Right cardiac atrium (tissue), 5 donors: Measurements from ENCODE around the gene RETREG3. TPM values are rescaled to one million over a fixed set of nuclear protein-coding genes. Genes with fewer than 3 reads are reported as not detected.
"Not testable (repeated sequence)": the region's sequence is repeated elsewhere in the genome, so short reads cannot be mapped to it uniquely, and the experiment has no call there.

ENCODE experiments used
- ATAC-seq, 2 donors: fragments of 200-7000 bp; cut with Tn5 transposase; one replicate each; pipeline versions ENCODE4 v1.8.0 to v1.9.1; 2020; ENCODE audit warnings: moderate library complexity in 2 of 2, mild to moderate bottlenecking in 1 of 2
- DNase-seq, 3 donors: peaks; one replicate each; pipeline ENCODE4 v3.0.0-alpha.2; 2020
- H3K27ac ChIP-seq: one replicate; pipeline ENCODE4 v1.5.1; 2013; ENCODE audit warnings: mild to moderate bottlenecking, low read length, control low read depth, moderate library complexity
- H3K27me3 ChIP-seq: one replicate; pipeline ENCODE4 v1.6.1; 2013; ENCODE audit not compliant: control insufficient read depth, insufficient read depth
- H3K4me1 ChIP-seq: one replicate; pipeline ENCODE4 v1.6.1; 2013; ENCODE audit warnings: low read length; ENCODE audit not compliant: control insufficient read depth, insufficient read depth
- H3K4me3 ChIP-seq: one replicate; pipeline ENCODE4 v1.5.1; 2013; ENCODE audit warnings: low read length, control low read depth
- H3K9me3 ChIP-seq: one replicate; pipeline ENCODE4 v1.6.1; 2013; ENCODE audit warnings: low read length; ENCODE audit not compliant: control insufficient read depth
- WGBS: extraction: QIAGEN DNeasy Blood & Tissue Kit; methylation state at CpG from one replicate; pipeline ENCODE4 v1.1.7; 2013; 5-methylcytosine and 5-hydroxymethylcytosine counted together
- intact Hi-C, 4 donors: fragments of 100-400 bp; cut with DNase I; formaldehyde crosslinking; loops; one replicate each; pipeline versions ENCODE4 v1.11.0 to v1.14.0; 2022 to 2023
- polyA plus RNA-seq: library from polyadenylated mRNA; stranded (reverse); fragments of 200-250 nt; gene quantifications from one replicate; pipeline ENCODE4 v1.2.3, GENCODE V29; 2013
- total RNA-seq, 4 donors: library from RNA; stranded (reverse); fragmentation: NEBNext Ultra II Directional; extraction: Animal tissue kit (Norgen Biotek cat#: 25700); gene quantifications; one replicate each; pipeline ENCODE4 v1.2.1, GENCODE V29; 2021
- donor health status: healthy with polysubstance abuse.
- donor health status: DM: no; HTN: yes; CAD: no.
- donor health status: DM: no; HTN: no; CAD: no.
- donor health status: DM: no; HTN: yes; CAD: no; lungs with severe emphysema.
- donor health status: DM: yes; HTN: yes; CAD: no.

RETREG3 gene
- total and polyA plus RNA-seq, 5 donors = 13.0 to 27.0 (median 24.9) TPM

DNA sequence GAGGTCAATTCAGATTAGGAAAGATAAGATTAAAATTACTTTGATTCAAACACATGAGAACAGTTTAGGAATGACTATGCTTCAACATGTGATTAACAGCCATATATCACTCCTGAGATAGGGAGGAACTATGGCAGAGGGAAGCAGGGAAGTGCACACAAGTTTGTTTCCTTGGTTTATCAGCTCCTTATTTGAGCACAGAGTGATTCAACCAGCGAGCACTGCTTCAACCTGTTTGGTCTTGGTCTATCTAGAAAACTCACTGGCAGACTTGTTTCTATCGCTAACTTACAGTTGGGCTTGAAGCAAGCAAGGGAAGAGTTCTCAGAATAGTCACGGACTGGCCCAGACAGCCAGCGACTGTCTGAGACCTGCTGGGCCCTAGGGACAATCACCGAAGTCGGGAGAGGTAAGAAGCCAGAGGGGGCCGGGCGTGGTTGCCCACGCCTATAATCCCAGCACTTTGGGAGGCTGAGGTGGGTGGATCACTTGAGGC is 23.8 kb upstream of the RETREG3 start:
- no peak overlapping the region for H3K4me3 ChIP-seq
- no peaks in the 10 kb centered on the region for H3K27me3 ChIP-seq
- H3K27ac ChIP-seq = no peak overlapping the region
- intact Hi-C loops = no loop called here
- WGBS = 73% methylated on average over 9 of the region's 9 CpGs
- DNase-seq = no peak
- H3K9me3 ChIP-seq = no peaks in the 10 kb centered on the region
- no peaks in the 10 kb centered on the region for H3K4me1 ChIP-seq
- no peak for ATAC-seq

DNA sequence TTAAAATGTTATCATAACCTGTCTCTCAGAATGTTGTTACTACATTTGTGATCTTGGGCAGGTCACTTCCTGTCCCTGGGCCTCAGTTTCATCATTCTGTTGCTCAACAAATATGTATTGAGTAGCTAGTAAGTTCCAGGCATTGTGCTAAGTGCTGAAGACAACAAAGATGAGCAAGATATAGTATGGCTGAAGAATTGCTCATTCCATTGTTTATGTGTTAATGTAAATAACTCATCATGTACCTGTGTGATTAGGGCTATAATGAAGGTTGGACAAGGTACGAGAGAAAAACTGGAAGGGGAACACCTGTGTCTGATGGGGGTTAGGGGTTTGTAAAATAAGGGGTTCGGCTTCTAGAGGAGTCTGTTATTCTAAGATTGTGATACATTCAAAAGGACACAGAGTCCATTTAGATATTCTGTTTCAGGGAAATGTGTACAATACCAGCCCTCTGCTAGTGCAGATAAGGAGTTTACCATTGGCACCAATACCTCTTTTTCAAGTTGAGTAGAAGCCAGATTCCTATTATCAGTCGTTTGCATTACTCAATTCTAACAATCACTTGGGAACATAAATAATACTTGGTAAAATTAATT is 20.3 kb upstream of the RETREG3 start:
- Histone ChIP-seq H3K4me3 (no peak overlapping the region), H3K27me3 (no peaks in the 10 kb centered on the region), H3K4me1 (no peaks in the 10 kb centered on the region), H3K9me3 (no peaks in the 10 kb centered on the region), H3K27ac (no peak overlapping the region)
- ATAC-seq (no peak), DNase-seq (no peak)
- 67% methylated on average over 3 of the region's 3 CpGs for WGBS
- intact Hi-C loops = no loop called here

DNA sequence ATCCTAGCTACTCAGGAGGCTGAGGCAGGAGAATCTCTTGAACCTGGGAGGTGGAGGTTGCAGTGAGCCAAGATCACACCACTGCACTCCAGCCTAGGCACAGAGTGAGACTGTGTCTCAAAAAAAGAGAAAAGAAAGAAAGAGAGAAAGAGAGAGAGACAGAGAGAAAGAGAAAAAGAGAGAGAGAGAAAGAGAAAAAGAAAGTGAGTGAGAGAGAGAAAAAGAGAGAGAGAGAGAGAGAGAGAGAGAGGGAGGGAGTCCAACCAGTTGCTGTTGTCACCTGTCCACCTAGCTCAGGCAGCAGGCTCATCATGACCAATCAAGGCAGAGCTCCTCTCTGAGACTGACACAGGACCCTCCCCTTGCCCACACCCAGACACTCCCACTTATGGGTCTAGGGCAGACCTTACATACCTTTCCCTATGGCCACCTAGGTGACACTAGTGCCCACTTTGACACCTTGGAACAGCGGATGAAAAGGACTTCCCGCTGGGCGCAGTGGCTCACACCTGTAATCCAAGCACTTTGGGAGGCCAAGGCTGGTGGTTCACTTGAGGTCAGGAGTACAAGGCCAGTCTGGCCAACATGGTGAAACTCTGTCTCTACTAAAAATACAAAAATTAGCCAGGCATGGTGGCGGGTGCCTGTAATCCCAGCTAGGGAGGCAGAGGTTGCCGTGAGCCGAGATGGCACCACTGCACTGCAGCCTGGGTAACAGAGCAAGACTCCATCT is 18.0 kb upstream of the RETREG3 start:
- 93% methylated on average over 6 of the region's 6 CpGs for WGBS
- H3K27ac ChIP-seq, ATAC-seq, DNase-seq, H3K9me3 ChIP-seq, H3K4me3 ChIP-seq, intact Hi-C loops, H3K27me3 ChIP-seq, H3K4me1 ChIP-seq: not testable (repeated sequence)

DNA sequence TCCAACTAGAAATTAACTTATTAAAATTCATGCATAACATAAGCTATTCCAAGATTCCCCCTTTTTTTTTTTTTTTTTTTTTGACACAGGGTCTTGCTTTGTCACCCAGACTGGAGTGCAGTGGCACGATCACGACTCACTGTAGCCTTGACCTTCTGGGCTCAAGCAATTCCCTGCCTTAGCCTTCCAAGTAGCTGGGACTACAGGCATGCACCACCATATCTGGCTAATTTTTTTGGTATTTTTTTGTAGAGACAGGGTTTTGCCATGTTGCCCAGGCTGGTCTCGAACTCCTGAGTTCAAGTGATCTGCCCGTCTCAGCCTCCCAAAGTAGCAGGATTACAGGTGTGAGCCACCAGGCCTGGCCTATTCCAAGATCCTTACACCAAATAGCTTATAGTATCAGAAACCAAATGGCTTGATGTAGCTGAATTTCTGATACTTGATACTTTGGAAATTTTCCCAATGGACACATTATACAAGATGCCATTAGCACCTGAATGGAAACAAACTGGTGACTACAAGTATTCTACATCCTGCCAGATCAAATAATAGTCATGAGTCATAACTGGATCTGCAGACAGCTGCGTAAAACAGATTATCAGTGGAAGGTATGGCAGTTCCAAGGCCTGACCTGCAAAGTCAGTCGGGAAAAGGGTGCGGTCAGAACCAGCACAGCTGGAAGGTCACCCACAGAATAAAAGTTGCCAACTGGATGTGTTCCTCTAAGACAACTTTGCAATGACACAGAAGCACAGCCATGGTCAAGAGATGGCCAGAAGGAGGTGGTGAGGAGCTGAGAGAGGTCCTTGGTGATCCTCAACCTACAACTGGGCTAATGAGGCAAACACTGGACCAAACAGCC is 14.8 kb upstream of the RETREG3 start:
- 80% methylated on average over 7 of the region's 7 CpGs for WGBS
- Histone ChIP-seq H3K4me1 (no peaks in the 10 kb centered on the region), H3K4me3 (no peak overlapping the region), H3K9me3 (no peaks in the 10 kb centered on the region), H3K27ac (no peak overlapping the region), H3K27me3 (no peaks in the 10 kb centered on the region)
- DNase-seq (peak in 1 of 3 donors; percentile 16), ATAC-seq (peak; percentile 43 to 75)
- intact Hi-C loops = no loop called here

DNA sequence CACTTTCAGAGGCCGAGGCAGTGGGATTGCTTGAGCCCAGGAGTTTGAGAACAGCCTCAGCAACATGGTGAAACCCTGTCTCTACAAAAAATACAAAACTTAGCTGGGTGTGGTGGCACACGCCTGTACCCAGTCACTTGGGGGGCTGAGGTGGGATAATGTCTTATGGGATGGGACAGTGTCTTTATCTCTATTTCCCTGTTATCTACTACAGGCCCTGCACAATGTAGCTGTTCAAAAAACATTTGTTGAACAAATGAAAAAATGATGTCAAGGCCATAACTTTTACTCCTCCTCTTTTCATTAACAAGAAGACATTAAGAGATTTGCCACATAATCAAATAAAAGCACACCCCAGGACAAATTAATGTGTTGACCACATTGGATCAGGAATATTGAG is 14.1 kb upstream of the RETREG3 start:
- H3K4me1 ChIP-seq = no peaks in the 10 kb centered on the region
- no peak for ATAC-seq
- WGBS = 84% methylated on average over 2 of the region's 2 CpGs
- no peaks in the 10 kb centered on the region for H3K9me3 ChIP-seq
- intact Hi-C loops = no loop called here
- H3K4me3 ChIP-seq = no peak overlapping the region
- no peak for DNase-seq
- no peaks in the 10 kb centered on the region for H3K27me3 ChIP-seq
- H3K27ac ChIP-seq = no peak overlapping the region

DNA sequence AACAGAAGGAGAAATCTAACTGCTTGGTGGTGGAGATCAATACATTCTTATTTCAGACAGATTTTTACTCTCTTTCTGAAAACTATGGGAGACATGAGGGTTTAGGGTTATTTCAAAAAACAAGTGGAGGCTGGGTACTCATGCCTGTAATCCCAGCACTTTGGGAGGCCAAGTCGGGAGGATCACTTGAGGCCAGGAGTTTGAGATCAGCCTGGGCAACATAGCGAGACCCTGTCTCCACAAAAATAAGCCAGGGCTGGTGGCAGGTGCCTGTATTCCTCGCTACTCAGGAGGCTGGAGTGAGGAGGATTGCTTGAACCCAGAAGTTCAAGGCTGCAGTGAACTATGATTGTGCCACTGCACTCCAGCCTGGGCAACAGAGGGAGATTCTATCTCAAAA is 12.8 kb upstream of the RETREG3 start:
- H3K9me3 ChIP-seq, H3K4me3 ChIP-seq, intact Hi-C loops, H3K27ac ChIP-seq, H3K27me3 ChIP-seq, ATAC-seq, H3K4me1 ChIP-seq: not testable (repeated sequence)
- DNase-seq = peak in 1 of 3 donors; percentile 2
- 90% methylated on average over 3 of the region's 3 CpGs for whole genome bisulfite sequencing

DNA sequence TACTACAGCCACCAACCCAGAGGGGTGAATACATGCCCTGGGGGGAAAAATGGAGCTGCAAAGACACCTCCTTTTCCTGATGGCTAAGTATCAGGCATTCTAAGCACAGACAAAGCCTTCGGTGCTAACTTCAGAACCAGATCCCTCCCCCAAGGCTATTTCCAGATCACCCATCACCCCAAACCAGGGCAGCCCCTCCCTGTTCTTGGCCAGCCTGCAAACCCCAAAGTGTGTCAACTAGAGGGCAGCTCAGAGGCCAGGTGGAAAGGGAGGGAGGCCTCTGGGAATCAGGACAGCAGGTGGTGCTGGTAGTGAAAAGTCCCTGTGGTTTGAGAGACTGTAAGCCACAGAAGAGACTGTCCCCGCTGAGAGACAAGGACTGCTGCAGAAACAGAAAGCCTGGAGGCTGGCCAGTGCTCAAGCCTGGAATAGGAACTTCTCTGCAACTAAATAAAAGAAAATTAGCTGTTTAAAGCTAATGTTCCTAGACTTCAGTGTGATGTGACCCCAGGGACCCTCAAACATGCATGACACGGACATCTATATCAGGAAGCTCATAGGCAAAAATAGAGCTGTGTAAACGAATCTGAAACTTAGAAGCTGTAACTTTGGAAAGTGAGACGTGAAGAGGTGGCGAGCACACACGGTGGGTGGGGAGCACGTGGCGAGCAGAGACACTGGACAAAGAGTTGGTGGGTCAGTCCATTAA is 9.4 kb upstream of the RETREG3 start:
- H3K4me1 ChIP-seq = peaks cover 5% of the 10 kb centered on the region
- DNase-seq = peak; percentile 22 to 74 (median 60)
- intact Hi-C loops = loop anchor here in 1 of 4 donors (5.0 kb wide), 1 partner anchor 34 kb away; no protein-coding TSS in a partner anchor
- no peaks in the 10 kb centered on the region for H3K27me3 ChIP-seq
- H3K9me3 ChIP-seq = no peaks in the 10 kb centered on the region
- peak; percentile 69 to 88 for ATAC-seq
- H3K27ac ChIP-seq = peak overlapping the region; percentile 38
- WGBS = 21% methylated on average over 9 of the region's 9 CpGs
- no peak overlapping the region for H3K4me3 ChIP-seq

DNA sequence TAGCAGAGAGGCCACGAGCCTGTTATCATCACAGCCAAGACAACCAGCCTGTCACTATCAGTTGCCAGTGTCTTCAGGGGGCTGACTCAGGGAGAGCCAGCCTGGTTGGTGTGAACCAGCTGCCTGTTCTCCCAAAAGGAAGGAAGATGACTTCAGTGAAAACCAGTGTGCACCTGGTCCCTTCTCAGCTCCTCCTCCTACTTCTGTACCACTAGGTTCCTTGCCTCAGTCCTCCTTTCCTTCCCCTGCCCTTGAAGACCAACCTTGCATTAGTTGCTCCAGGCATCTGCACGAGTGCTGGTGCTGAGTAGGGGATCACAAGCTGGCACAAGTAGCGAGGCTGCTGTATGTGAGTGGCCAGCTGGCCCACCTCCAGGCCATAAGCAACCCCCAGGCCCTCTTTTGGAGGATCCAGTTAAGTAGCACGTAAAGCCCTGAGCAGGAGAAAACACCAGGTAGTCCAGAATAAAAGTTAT is 8.8 kb upstream of the RETREG3 start:
- intact Hi-C loops = loop anchor here in 1 of 4 donors (5.0 kb wide), 1 partner anchor 34 kb away; no protein-coding TSS in a partner anchor
- WGBS = 39% methylated on average over 4 of the region's 4 CpGs

DNA sequence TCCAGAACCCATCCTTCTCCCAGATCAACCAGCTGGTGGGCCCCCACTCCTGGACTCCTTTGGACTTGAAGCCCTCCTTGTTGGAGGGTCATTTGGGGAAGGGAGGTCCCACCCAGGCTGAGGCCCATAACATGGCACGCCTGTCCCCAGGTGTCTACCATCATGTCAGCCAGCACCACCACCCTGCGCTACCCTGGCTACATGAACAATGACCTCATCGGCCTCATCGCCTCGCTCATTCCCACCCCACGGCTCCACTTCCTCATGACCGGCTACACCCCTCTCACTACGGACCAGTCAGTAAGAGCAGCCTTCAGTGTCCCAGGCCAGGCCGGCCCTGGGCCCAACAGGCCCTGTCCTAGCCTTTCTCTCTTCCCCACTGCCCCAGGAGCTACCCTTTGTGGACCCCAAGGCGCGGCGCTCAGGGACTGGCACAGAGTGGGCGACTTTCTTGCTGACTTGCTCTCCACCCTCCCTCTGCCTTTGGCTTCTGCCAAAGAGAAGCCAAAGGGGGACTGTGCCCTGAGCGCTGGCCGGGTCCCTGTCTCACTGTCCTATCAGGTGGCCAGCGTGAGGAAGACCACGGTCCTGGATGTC is 4.6 kb upstream of the RETREG3 start:
- no peak for ATAC-seq
- intact Hi-C loops = no loop called here
- WGBS = 95% methylated on average over 17 of the region's 17 CpGs

More for the DNA sequence above, 8.8 kb upstream of the RETREG3 start:
- H3K4me1 ChIP-seq = peaks cover 5% of the 10 kb centered on the region
- DNase-seq = peak in 1 of 3 donors; percentile 34
- H3K4me3 ChIP-seq = no peak overlapping the region
- no peaks in the 10 kb centered on the region for H3K27me3 ChIP-seq
- peak; percentile 18 to 27 for ATAC-seq
- peak overlapping the region; percentile 38 for H3K27ac ChIP-seq
- H3K9me3 ChIP-seq = no peaks in the 10 kb centered on the region

DNA sequence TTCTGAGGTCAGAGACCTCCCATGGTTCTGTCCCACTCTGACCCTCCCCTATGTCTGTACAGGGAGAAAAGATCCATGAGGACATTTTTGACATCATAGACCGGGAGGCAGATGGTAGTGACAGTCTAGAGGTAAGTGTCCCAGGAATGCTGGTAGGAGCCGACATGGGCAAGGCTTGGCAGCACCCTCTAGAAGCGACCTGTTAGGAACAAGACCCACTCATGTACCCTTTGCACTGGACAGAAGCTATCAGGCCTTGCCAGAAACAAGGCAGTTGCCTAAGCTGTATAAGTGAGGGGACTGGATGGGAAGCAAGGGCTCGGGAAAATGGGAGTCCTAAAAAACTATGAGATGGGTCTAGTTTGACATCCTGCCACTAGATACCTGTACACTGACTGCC is 2.8 kb upstream of the RETREG3 start:
- ATAC-seq (no peak), DNase-seq (peak in 1 of 3 donors; percentile 28)
- intact Hi-C loops = no loop called here
- H3K27ac ChIP-seq = no peak overlapping the region
- peaks cover 3% of the 10 kb centered on the region for H3K4me1 ChIP-seq
- H3K9me3 ChIP-seq = no peaks in the 10 kb centered on the region
- H3K27me3 ChIP-seq = no peaks in the 10 kb centered on the region
- WGBS = 94% methylated on average over 4 of the region's 4 CpGs
- no peak overlapping the region for H3K4me3 ChIP-seq

More for the DNA sequence above, 4.6 kb upstream of the RETREG3 start:
- Histone ChIP-seq H3K27ac (no peak overlapping the region), H3K4me1 (peaks cover 7% of the 10 kb centered on the region), H3K4me3 (no peak overlapping the region), H3K27me3 (no peaks in the 10 kb centered on the region), H3K9me3 (no peaks in the 10 kb centered on the region)
- peak in 1 of 3 donors; percentile 13 for DNase-seq
